Esophagus squamous epithelium (tissue), 5 donors: Measurements from ENCODE around the gene DST. TPM values are rescaled to one million over a fixed set of nuclear protein-coding genes. Genes with fewer than 3 reads are reported as not detected.

ENCODE experiments used
- DNase-seq: peaks from one replicate; lab custom pipeline; 2025; lab: John Stamatoyannopoulos, UW
- H3K27ac ChIP-seq, 4 donors: fragments of 200-600 bp; sonication (generic); one replicate each; pipeline ENCODE4 v1.5.1; 2016 to 2019; ENCODE audit warnings: mild to moderate bottlenecking in 1 of 4
- H3K27me3 ChIP-seq, 4 donors: fragments of 200-600 bp; sonication (generic); 1 replicate in 3 of 4; 2 replicates in 1 of 4; pipeline versions ENCODE4 v1.5.1 to v1.6.0; 2017 to 2021; ENCODE audit warnings: antibody characterized with exemption in 1 of 4
- H3K36me3 ChIP-seq, 3 donors: fragments of 200-600 bp; sonication (generic); one replicate each; pipeline ENCODE4 v1.5.1; 2016 to 2019
- H3K4me1 ChIP-seq, 3 donors: fragments of 200-600 bp; sonication (generic); one replicate each; pipeline ENCODE4 v1.5.1; 2017 to 2019
- H3K4me3 ChIP-seq, 4 donors: fragments of 200-600 bp; sonication (generic); 1 replicate in 3 of 4; 2 replicates in 1 of 4; pipeline ENCODE4 v1.5.1; 2016 to 2019; ENCODE audit warnings: mild to moderate bottlenecking in 2 of 4, moderate library complexity in 1 of 4
- H3K9me3 ChIP-seq, 3 donors: fragments of 200-600 bp; sonication (generic); one replicate each; pipeline ENCODE4 v1.5.1; 2016 to 2019
- POLR2A ChIP-seq, 4 donors: fragments of 450-650 bp; IDR thresholded peaks; one replicate each; pipeline ENCODE4 v1.6.1; 2017; ENCODE audit warnings: antibody characterized with exemption in 4 of 4, mild to moderate bottlenecking in 4 of 4, moderate library complexity in 3 of 4
- WGBS, 2 donors: methylation state at CpG; one replicate each; pipeline ENCODE4 v1.1.5; 2018; 5-methylcytosine and 5-hydroxymethylcytosine counted together
- intact Hi-C: fragments of 100-400 bp; cut with DNase I; formaldehyde crosslinking; loops from one replicate; pipeline ENCODE4 v1.15.0; 2022
- total RNA-seq, 4 donors: library from RNA; depleted of rRNA; stranded (reverse); fragments of >200 nt; gene quantifications; one replicate each; pipeline ENCODE4 v1.1.0, GENCODE V29; 2016
- TF ChIP-seq, protein P1 (sequence below), 6 experiments: fragments of 450-650 bp in 4 of 6; fragments of 200-600 bp in 2 of 6; sonication (generic) in 2 of 6; IDR thresholded peaks; one replicate each; pipeline ENCODE4 v1.5.1; 2016 to 2019; ENCODE audit warnings: antibody characterized with exemption in 6 of 6, mild to moderate bottlenecking in 4 of 6, moderate library complexity in 4 of 6
- donor health status: DM: yes; HTN: yes; CAD: no.

The DST gene
- total RNA-seq, 4 donors from 2014 or later = 134 to 468 (median 175) TPM

DNA sequence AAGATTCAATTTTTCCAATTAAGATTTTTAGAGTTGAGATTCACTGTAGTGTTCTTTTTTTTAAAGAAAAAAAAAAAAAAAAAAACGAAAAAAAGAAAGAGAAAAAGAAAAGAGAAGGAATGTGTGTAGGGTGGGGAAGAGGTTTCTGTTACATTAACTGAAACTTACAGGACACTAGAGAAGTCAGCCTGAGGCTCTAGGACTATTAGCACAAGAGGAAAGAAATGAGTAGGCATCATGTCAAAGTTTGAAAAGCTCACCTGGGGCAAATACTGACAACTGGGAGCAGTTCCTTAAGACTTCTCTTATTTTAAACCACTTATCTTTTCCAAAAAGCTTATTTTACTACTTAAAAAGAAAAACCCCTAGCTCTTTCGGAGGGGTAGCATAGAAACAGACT, 185.9 kb downstream of the DST start:
- no peak for TF ChIP-seq POLR2A (IDR thresholded peaks at IDR 0.05)
- TF ChIP-seq, protein P1, sequence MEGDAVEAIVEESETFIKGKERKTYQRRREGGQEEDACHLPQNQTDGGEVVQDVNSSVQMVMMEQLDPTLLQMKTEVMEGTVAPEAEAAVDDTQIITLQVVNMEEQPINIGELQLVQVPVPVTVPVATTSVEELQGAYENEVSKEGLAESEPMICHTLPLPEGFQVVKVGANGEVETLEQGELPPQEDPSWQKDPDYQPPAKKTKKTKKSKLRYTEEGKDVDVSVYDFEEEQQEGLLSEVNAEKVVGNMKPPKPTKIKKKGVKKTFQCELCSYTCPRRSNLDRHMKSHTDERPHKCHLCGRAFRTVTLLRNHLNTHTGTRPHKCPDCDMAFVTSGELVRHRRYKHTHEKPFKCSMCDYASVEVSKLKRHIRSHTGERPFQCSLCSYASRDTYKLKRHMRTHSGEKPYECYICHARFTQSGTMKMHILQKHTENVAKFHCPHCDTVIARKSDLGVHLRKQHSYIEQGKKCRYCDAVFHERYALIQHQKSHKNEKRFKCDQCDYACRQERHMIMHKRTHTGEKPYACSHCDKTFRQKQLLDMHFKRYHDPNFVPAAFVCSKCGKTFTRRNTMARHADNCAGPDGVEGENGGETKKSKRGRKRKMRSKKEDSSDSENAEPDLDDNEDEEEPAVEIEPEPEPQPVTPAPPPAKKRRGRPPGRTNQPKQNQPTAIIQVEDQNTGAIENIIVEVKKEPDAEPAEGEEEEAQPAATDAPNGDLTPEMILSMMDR (IDR thresholded peaks at IDR 0.05) = no peak
- Histone ChIP-seq H3K9me3 (no peaks in the 10 kb centered on the region), H3K36me3 (peaks cover 0 to 59% (median 10%) of the 10 kb centered on the region in 3 donors), H3K27ac (no peak overlapping the region), H3K27me3 (no peaks in the 10 kb centered on the region), H3K4me3 (no peak overlapping the region), H3K4me1 (no peaks in the 10 kb centered on the region)
- 35 to 60% methylated on average over 2 of the region's 2 CpGs for WGBS, 2 donors
- intact Hi-C loops = no loop called here
- no peak for DNase-seq

DNA sequence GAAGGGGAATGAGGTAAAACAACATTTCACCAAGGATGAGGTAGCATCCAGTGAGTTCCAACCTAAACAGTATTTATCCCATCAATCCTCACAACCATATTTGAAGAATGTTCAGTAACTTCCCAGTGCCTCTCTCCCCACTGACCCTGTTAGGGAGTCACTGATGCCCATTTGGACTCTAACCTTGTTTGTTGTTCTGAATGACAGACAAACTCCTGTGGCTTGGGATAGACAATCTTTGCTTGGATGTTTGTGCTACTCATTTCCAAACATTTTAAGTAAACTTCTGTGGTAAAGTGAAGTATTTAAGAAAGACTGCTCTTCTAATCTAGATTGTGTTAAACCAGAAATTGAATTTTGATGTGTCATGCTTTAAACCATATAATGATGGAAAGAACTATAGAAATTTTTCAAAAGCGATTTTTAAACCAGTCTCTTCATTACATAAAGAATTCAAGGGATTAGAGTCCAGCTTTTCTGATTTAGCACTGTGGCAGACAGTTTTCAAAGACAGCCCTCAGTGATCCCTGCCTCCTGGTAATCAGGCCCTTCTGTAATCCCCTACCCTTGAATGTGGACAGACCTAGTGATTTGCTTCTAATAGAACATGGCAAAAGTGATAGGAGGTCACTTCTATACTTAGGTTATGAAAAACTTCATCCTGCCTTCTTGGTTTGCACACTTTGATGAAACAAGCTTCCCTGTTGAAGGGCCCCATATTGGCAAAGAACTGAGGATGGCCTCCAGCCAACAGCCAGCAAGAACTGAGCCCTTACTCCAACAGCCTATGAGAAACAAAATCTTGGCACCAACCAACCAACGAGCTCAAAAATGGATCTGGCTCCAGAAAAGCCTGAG, 191.6 kb downstream of the DST start:
- H3K27ac ChIP-seq = peak overlapping the region in 2 of 4 donors; percentile 8 to 29
- peaks cover 0 to 4% (median 0%) of the 10 kb centered on the region in 3 donors for H3K4me1 ChIP-seq
- intact Hi-C loops = no loop called here
- TF ChIP-seq, protein P1 (IDR thresholded peaks at IDR 0.05) = no peak
- TF ChIP-seq POLR2A (IDR thresholded peaks at IDR 0.05) = no peak
- no peak for DNase-seq
- H3K36me3 ChIP-seq = peaks cover 0 to 5% (median 0%) of the 10 kb centered on the region in 3 donors
- H3K9me3 ChIP-seq = no peaks in the 10 kb centered on the region
- no peak overlapping the region for H3K4me3 ChIP-seq
- no peaks in the 10 kb centered on the region for H3K27me3 ChIP-seq
- 18 to 51% methylated on average over 2 of the region's 2 CpGs for WGBS, 2 donors

DNA sequence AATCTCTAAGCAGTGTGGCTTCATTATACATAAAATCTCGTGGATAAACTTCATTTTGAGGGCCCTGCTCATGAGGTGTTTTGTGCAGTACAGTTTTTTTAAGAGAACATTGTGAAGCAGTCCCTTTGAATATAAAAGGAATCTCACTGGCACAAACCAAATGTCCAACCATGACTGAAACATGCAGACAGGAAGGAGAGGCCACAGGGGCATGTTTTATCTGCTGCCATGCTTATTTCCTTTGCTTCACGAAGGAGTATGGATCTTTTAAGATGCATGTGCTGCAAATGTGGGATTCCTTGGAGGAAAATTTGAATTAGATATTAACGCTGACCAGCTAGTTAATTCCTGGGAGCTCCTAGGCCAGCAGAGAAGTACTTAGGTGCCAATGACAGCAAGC, 192.3 kb downstream of the DST start:
- H3K4me1 ChIP-seq = peaks cover 0 to 4% (median 0%) of the 10 kb centered on the region in 3 donors
- H3K4me3 ChIP-seq = no peak overlapping the region
- H3K27me3 ChIP-seq = no peaks in the 10 kb centered on the region
- no peak for TF ChIP-seq POLR2A (IDR thresholded peaks at IDR 0.05)
- TF ChIP-seq, protein P1 (IDR thresholded peaks at IDR 0.05) = no peak
- intact Hi-C loops = no loop called here
- 52 to 68% methylated on average over 2 to 3 of the region's 3 CpGs for WGBS, 2 donors
- no peaks in the 10 kb centered on the region for H3K36me3 ChIP-seq
- no peaks in the 10 kb centered on the region for H3K9me3 ChIP-seq
- peak overlapping the region in 1 of 4 donors; percentile 29 for H3K27ac ChIP-seq
- no peak for DNase-seq

DNA sequence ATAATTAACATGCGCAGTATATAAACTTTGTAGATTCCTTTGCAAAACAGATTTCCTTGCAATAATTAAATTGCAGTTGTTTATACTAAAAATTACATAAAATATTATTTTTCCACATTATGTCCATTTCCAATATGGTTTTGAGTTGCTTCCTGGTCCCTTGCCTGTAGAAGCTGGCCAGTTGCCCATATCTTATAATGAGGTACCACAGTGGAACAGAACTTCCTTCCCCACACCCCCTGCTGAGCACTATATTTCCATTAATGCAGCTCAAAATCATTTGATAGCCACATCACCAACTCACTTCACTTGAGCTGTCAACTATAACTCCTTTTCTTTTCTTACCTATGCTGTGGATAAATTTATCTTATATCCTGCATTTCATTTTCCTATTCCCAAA, 194.6 kb downstream of the DST start:
- intact Hi-C loops = no loop called here
- DNase-seq = no peak
- TF ChIP-seq, protein P1 (IDR thresholded peaks at IDR 0.05) = no peak
- no peak for TF ChIP-seq POLR2A (IDR thresholded peaks at IDR 0.05)
- Histone ChIP-seq H3K4me1 (peaks cover 0 to 9% (median 0%) of the 10 kb centered on the region in 3 donors), H3K9me3 (no peaks in the 10 kb centered on the region), H3K27me3 (no peaks in the 10 kb centered on the region), H3K4me3 (no peak overlapping the region), H3K36me3 (no peaks in the 10 kb centered on the region), H3K27ac (no peak overlapping the region)
- WGBS, 2 donors = 85 to 89% methylated on average over 1 of the region's 1 CpG

DNA sequence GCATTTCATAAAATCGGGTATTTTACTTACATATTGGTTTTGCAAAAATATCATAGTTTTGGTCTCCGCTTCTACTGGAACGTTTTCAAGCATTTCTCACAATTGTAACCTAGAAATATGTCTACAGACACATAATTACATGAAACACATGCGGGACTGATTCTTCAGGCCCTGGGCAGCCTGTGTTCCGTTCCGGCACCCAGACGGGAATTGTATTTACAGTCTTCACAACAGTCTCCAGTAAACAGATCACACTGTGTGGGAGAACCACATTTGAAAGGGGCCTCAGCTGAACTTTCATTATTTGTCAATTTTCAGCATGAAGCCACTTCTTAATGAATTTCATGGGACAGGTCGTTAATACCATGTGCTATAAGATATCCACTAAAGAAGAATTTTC, 196.9 kb downstream of the DST start:
- intact Hi-C loops = no loop called here
- peak overlapping the region in 2 of 4 donors; percentile 29 to 39 for H3K27ac ChIP-seq
- H3K36me3 ChIP-seq = no peaks in the 10 kb centered on the region
- no peaks in the 10 kb centered on the region for H3K9me3 ChIP-seq
- WGBS, 2 donors = 70 to 76% methylated on average over 8 of the region's 8 CpGs
- no peak for TF ChIP-seq POLR2A (IDR thresholded peaks at IDR 0.05)
- TF ChIP-seq, protein P1 (IDR thresholded peaks at IDR 0.05) = no peak
- peaks cover 0 to 5% (median 0%) of the 10 kb centered on the region in 3 donors for H3K4me1 ChIP-seq
- no peak for DNase-seq
- H3K27me3 ChIP-seq = no peaks in the 10 kb centered on the region
- no peak overlapping the region for H3K4me3 ChIP-seq
